H9 (cell line): ENCODE measurements around the gene TMEM63C. TPM values are rescaled to one million over a fixed set of nuclear protein-coding genes. Genes with fewer than 3 reads are reported as not detected.

Experiments used
- DNase-seq: peaks from one replicate; pipeline ENCODE4 v3.0.0-alpha.2; 2017
- H2AFZ ChIP-seq: one replicate; pipeline ENCODE4 v1.6.1; 2013; ENCODE audit warnings: mild to moderate bottlenecking, low read length, control low read depth, moderate library complexity
- H2AK5ac ChIP-seq: 2 replicates; pipeline ENCODE4 v1.6.1; 2013; ENCODE audit warnings: low read length, control low read depth, mixed read lengths; ENCODE audit not compliant: insufficient read length
- H2BK120ac ChIP-seq: one replicate; pipeline ENCODE4 v1.6.1; 2013; ENCODE audit warnings: low read depth, mild to moderate bottlenecking, low read length, control low read depth, inconsistent platforms; ENCODE audit not compliant: poor library complexity, severe bottlenecking
- H2BK12ac ChIP-seq: 2 replicates; pipeline ENCODE4 v1.6.1; 2013; ENCODE audit warnings: low read length, control low read depth, mixed read lengths, low read depth; ENCODE audit not compliant: insufficient read length
- H2BK15ac ChIP-seq: 2 replicates; pipeline ENCODE4 v1.6.1; 2013; ENCODE audit warnings: low read depth, low read length, control low read depth
- H2BK20ac ChIP-seq: one replicate; pipeline ENCODE4 v1.6.1; 2013; ENCODE audit warnings: low read depth, mild to moderate bottlenecking, low read length, control low read depth, inconsistent platforms; ENCODE audit not compliant: poor library complexity, severe bottlenecking
- H2BK5ac ChIP-seq: 2 replicates; pipeline ENCODE4 v1.6.1; 2013; ENCODE audit warnings: low read length, control low read depth, mixed read lengths; ENCODE audit not compliant: insufficient read length
- H3K14ac ChIP-seq: 2 replicates; pipeline ENCODE4 v1.6.1; 2013; ENCODE audit warnings: low read length, control low read depth; ENCODE audit not compliant: insufficient read depth
- H3K18ac ChIP-seq: 2 replicates; pipeline ENCODE4 v1.6.1; 2013; ENCODE audit warnings: low read depth, mild to moderate bottlenecking, mixed read lengths, low read length, control low read depth; ENCODE audit not compliant: insufficient read length
- H3K23ac ChIP-seq: 2 replicates; pipeline ENCODE4 v1.6.1; 2013; ENCODE audit warnings: low read length, control low read depth, mixed read lengths, low read depth; ENCODE audit not compliant: insufficient read length
- H3K23me2 ChIP-seq: 2 replicates; pipeline ENCODE4 v1.6.1; 2013; ENCODE audit warnings: low read depth, mild to moderate bottlenecking, mixed read lengths, low read length, control low read depth; ENCODE audit not compliant: insufficient read length, poor library complexity, severe bottlenecking
- H3K27ac ChIP-seq: 2 replicates; pipeline ENCODE4 v1.5.1; 2013; ENCODE audit warnings: low read length, control low read depth, mixed read lengths, low read depth; ENCODE audit not compliant: insufficient read length
- H3K27me3 ChIP-seq: 2 replicates; pipeline ENCODE4 v1.6.1; 2013; ENCODE audit warnings: low read length, control low read depth, inconsistent platforms; ENCODE audit not compliant: insufficient read depth
- H3K4ac ChIP-seq: 2 replicates; pipeline ENCODE4 v1.6.1; 2013; ENCODE audit warnings: low read depth, mild to moderate bottlenecking, control low read depth, inconsistent platforms, low read length, moderate library complexity
- H3K4me1 ChIP-seq: 2 replicates; pipeline ENCODE4 v1.6.1; 2013; ENCODE audit warnings: low read length, control low read depth, inconsistent platforms; ENCODE audit not compliant: insufficient read depth
- H3K4me2 ChIP-seq: 2 replicates; pipeline ENCODE4 v1.6.1; 2013; ENCODE audit warnings: low read length, control low read depth, mixed read lengths; ENCODE audit not compliant: insufficient read length, insufficient read depth
- H3K56ac ChIP-seq: 2 replicates; pipeline ENCODE4 v1.6.1; 2013; ENCODE audit warnings: low read depth, mild to moderate bottlenecking, mixed read lengths, low read length, control low read depth; ENCODE audit not compliant: insufficient read length
- H3K79me1 ChIP-seq: 2 replicates; pipeline ENCODE4 v1.6.1; 2013; ENCODE audit warnings: low read depth, mild to moderate bottlenecking, moderate library complexity, low read length, control low read depth, inconsistent platforms; ENCODE audit not compliant: insufficient read depth, poor library complexity, severe bottlenecking
- H3K79me2 ChIP-seq: 2 replicates; pipeline ENCODE4 v1.6.1; 2013; ENCODE audit warnings: low read length, control low read depth, inconsistent platforms; ENCODE audit not compliant: insufficient read depth
- H3K9ac ChIP-seq: 2 replicates; pipeline ENCODE4 v1.6.1; 2013; ENCODE audit warnings: low read length, control low read depth, mixed read lengths; ENCODE audit not compliant: insufficient read length; ENCODE audit errors: extremely low read depth
- H3K9me3 ChIP-seq: one replicate; pipeline ENCODE4 v1.6.1; 2013; ENCODE audit warnings: low read depth, low read length, inconsistent platforms; ENCODE audit not compliant: control insufficient read depth
- H3T11ph ChIP-seq: one replicate; pipeline ENCODE4 v1.6.1; 2013; ENCODE audit warnings: mild to moderate bottlenecking, low read length, control low read depth, inconsistent platforms
- H4K20me1 ChIP-seq: one replicate; pipeline ENCODE4 v1.6.1; 2013; ENCODE audit not compliant: control insufficient read depth, insufficient read length, insufficient read depth
- H4K5ac ChIP-seq: 2 replicates; pipeline ENCODE4 v1.6.1; 2013; ENCODE audit warnings: low read depth, mild to moderate bottlenecking, mixed read lengths, low read length, control low read depth; ENCODE audit not compliant: insufficient read length
- H4K8ac ChIP-seq: replicated peaks from 2 replicates; pipeline ENCODE4 v1.6.1; 2013; ENCODE audit warnings: low read length, control low read depth, mixed read lengths, low read depth; ENCODE audit not compliant: insufficient read length
- H4K91ac ChIP-seq: 2 replicates; pipeline ENCODE4 v1.6.1; 2013; ENCODE audit warnings: low read depth, mild to moderate bottlenecking, moderate library complexity, mixed read lengths, low read length, control low read depth; ENCODE audit not compliant: insufficient read length
- H3K27ac Mint-ChIP-seq, 3 experiments: 2 replicates in 2 of 3; 3 replicates in 1 of 3; pipeline ENCODE4 v1.8.0; 2020 to 2021; ENCODE audit warnings: mixed read lengths in 3 of 3, mild to moderate bottlenecking in 1 of 3, moderate library complexity in 1 of 3
- H3K27me3 Mint-ChIP-seq: 2 replicates; pipeline ENCODE4 v1.8.0; 2021; ENCODE audit warnings: low read depth, mild to moderate bottlenecking, moderate library complexity, mixed read lengths
- H3K36me3 Mint-ChIP-seq, 3 experiments: 2 replicates in 2 of 3; 3 replicates in 1 of 3; pipeline ENCODE4 v1.8.0; 2020 to 2021; ENCODE audit warnings: low read depth in 3 of 3, mixed read lengths in 3 of 3; ENCODE audit not compliant: insufficient read depth in 1 of 3
- H3K4me1 Mint-ChIP-seq, 2 experiments: 2 replicates each; pipeline ENCODE4 v1.8.0; 2020; ENCODE audit warnings: mixed read lengths in 2 of 2
- H3K4me3 Mint-ChIP-seq, 2 experiments: 2 replicates in 1 of 2; 3 replicates in 1 of 2; pipeline ENCODE4 v1.8.0; 2020 to 2021; ENCODE audit warnings: mild to moderate bottlenecking in 2 of 2, mixed read lengths in 2 of 2, moderate library complexity in 1 of 2
- H3K9me3 Mint-ChIP-seq, 2 experiments: 2 replicates in 1 of 2; 3 replicates in 1 of 2; pipeline ENCODE4 v1.8.0; 2020; ENCODE audit warnings: mild to moderate bottlenecking in 2 of 2, mixed read lengths in 2 of 2, moderate library complexity in 1 of 2
- WGBS: extraction: QIAGEN DNeasy Blood & Tissue Kit; methylation state at CpG from one replicate; pipeline ENCODE4 v1.1.7; 2013; ENCODE audit warnings: missing lambda C conversion rate, low lambda C conversion rate, mixed read lengths; ENCODE audit not compliant: insufficient read length; ENCODE audit errors: extremely low coverage; 5-methylcytosine and 5-hydroxymethylcytosine counted together
- total RNA-seq: library from RNA; stranded (reverse); gene quantifications from 2 replicates; pipeline ENCODE4 v1.2.1, GENCODE V29; 2021
- TF ChIP-seq, protein P1 (sequence below): fragments of 200-600 bp; sonication (generic); conservative IDR thresholded peaks from 3 replicates; pipeline ENCODE4 v1.8.0; 2021; ENCODE audit warnings: antibody characterized with exemption, mild to moderate bottlenecking

TMEM63C gene
- total RNA-seq, 1 experiment from 2014 or later, result 2.2 TPM

DNA sequence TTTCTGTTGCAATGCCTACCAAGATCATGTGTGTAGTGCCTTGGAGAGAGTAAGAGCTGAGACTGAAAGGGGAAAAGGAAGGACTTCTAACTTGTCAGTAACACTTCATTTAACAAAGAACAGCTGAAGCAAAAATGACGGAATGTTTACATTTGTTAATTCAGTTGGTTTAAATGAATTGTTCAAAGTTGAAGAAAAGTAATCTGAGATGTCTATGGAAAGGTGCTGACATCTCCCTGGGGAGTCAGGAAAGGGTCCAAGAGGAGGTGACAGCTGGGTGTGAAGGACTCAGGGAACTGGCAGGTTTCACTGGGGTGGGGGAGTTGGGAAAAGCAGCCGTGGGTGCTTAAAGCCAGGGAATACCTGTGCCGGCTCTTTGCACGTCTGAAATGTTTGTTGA is 7.9 kb downstream of the TMEM63C start:
- Histone ChIP-seq H2AFZ (no peak overlapping the region), H3K79me2 (no peaks in the 10 kb centered on the region), H3K4me1 (no peaks in the 10 kb centered on the region), H2BK20ac (no peak overlapping the region), H3K23ac (no peak overlapping the region), H3K27ac (no peak overlapping the region), H2AK5ac (no peak overlapping the region), H3K9me3 (no peaks in the 10 kb centered on the region), H4K5ac (no peak overlapping the region), H3K23me2 (no peaks in the 10 kb centered on the region), H2BK15ac (no peak overlapping the region), H3K9ac (no peak overlapping the region), H2BK120ac (no peak overlapping the region), H3T11ph (no peak overlapping the region), H3K56ac (no peak overlapping the region), H3K4ac (no peak overlapping the region), H4K20me1 (no peaks in the 10 kb centered on the region), H4K91ac (no peak overlapping the region), H3K14ac (no peak overlapping the region), H3K18ac (no peak overlapping the region), H3K79me1 (no peaks in the 10 kb centered on the region), H3K4me2 (no peak overlapping the region), H2BK12ac (no peak overlapping the region), H4K8ac (no peak overlapping the region), H2BK5ac (no peak overlapping the region), H3K27me3 (no peaks in the 10 kb centered on the region)
- peaks cover 13 to 18% of the 10 kb centered on the region in 2 experiments for H3K4me1 Mint-ChIP-seq
- TF ChIP-seq, protein P1, sequence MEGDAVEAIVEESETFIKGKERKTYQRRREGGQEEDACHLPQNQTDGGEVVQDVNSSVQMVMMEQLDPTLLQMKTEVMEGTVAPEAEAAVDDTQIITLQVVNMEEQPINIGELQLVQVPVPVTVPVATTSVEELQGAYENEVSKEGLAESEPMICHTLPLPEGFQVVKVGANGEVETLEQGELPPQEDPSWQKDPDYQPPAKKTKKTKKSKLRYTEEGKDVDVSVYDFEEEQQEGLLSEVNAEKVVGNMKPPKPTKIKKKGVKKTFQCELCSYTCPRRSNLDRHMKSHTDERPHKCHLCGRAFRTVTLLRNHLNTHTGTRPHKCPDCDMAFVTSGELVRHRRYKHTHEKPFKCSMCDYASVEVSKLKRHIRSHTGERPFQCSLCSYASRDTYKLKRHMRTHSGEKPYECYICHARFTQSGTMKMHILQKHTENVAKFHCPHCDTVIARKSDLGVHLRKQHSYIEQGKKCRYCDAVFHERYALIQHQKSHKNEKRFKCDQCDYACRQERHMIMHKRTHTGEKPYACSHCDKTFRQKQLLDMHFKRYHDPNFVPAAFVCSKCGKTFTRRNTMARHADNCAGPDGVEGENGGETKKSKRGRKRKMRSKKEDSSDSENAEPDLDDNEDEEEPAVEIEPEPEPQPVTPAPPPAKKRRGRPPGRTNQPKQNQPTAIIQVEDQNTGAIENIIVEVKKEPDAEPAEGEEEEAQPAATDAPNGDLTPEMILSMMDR, result no peak
- DNase-seq, result no peak
- WGBS, result no CpG with 5 or more reads among the region's 4 CpGs
- H3K36me3 Mint-ChIP-seq, result no peaks in the 10 kb centered on the region; a peak in 1 of 7 replicates
- no peaks in the 10 kb centered on the region for H3K9me3 Mint-ChIP-seq
- H3K27me3 Mint-ChIP-seq, result no peaks in the 10 kb centered on the region
- no peak overlapping the region for H3K27ac Mint-ChIP-seq
- no peak overlapping the region; a peak in 1 of 5 replicates for H3K4me3 Mint-ChIP-seq
